H9 (cell line): ENCODE data around the gene CAMTA1. TPM values are rescaled to one million over a fixed set of nuclear protein-coding genes. Genes with fewer than 3 reads are reported as not detected.
"Not testable (repeated sequence)": the region's sequence is repeated elsewhere in the genome, so short reads cannot be mapped to it uniquely, and the experiment has no call there.

Source experiments
- DNase-seq: peaks from one replicate; pipeline ENCODE4 v3.0.0-alpha.2; 2017
- H2AFZ ChIP-seq: one replicate; pipeline ENCODE4 v1.6.1; 2013; ENCODE audit warnings: mild to moderate bottlenecking, low read length, control low read depth, moderate library complexity
- H2AK5ac ChIP-seq: 2 replicates; pipeline ENCODE4 v1.6.1; 2013; ENCODE audit warnings: low read length, control low read depth, mixed read lengths; ENCODE audit not compliant: insufficient read length
- H2BK120ac ChIP-seq: one replicate; pipeline ENCODE4 v1.6.1; 2013; ENCODE audit warnings: low read depth, mild to moderate bottlenecking, low read length, control low read depth, inconsistent platforms; ENCODE audit not compliant: poor library complexity, severe bottlenecking
- H2BK12ac ChIP-seq: 2 replicates; pipeline ENCODE4 v1.6.1; 2013; ENCODE audit warnings: low read length, control low read depth, mixed read lengths, low read depth; ENCODE audit not compliant: insufficient read length
- H2BK15ac ChIP-seq: 2 replicates; pipeline ENCODE4 v1.6.1; 2013; ENCODE audit warnings: low read depth, low read length, control low read depth
- H2BK20ac ChIP-seq: one replicate; pipeline ENCODE4 v1.6.1; 2013; ENCODE audit warnings: low read depth, mild to moderate bottlenecking, low read length, control low read depth, inconsistent platforms; ENCODE audit not compliant: poor library complexity, severe bottlenecking
- H2BK5ac ChIP-seq: 2 replicates; pipeline ENCODE4 v1.6.1; 2013; ENCODE audit warnings: low read length, control low read depth, mixed read lengths; ENCODE audit not compliant: insufficient read length
- H3K14ac ChIP-seq: 2 replicates; pipeline ENCODE4 v1.6.1; 2013; ENCODE audit warnings: low read length, control low read depth; ENCODE audit not compliant: insufficient read depth
- H3K18ac ChIP-seq: 2 replicates; pipeline ENCODE4 v1.6.1; 2013; ENCODE audit warnings: low read depth, mild to moderate bottlenecking, mixed read lengths, low read length, control low read depth; ENCODE audit not compliant: insufficient read length
- H3K23ac ChIP-seq: 2 replicates; pipeline ENCODE4 v1.6.1; 2013; ENCODE audit warnings: low read length, control low read depth, mixed read lengths, low read depth; ENCODE audit not compliant: insufficient read length
- H3K23me2 ChIP-seq: 2 replicates; pipeline ENCODE4 v1.6.1; 2013; ENCODE audit warnings: low read depth, mild to moderate bottlenecking, mixed read lengths, low read length, control low read depth; ENCODE audit not compliant: insufficient read length, poor library complexity, severe bottlenecking
- H3K27ac ChIP-seq: 2 replicates; pipeline ENCODE4 v1.5.1; 2013; ENCODE audit warnings: low read length, control low read depth, mixed read lengths, low read depth; ENCODE audit not compliant: insufficient read length
- H3K27me3 ChIP-seq: 2 replicates; pipeline ENCODE4 v1.6.1; 2013; ENCODE audit warnings: low read length, control low read depth, inconsistent platforms; ENCODE audit not compliant: insufficient read depth
- H3K4ac ChIP-seq: 2 replicates; pipeline ENCODE4 v1.6.1; 2013; ENCODE audit warnings: low read depth, mild to moderate bottlenecking, control low read depth, inconsistent platforms, low read length, moderate library complexity
- H3K4me1 ChIP-seq: 2 replicates; pipeline ENCODE4 v1.6.1; 2013; ENCODE audit warnings: low read length, control low read depth, inconsistent platforms; ENCODE audit not compliant: insufficient read depth
- H3K4me2 ChIP-seq: 2 replicates; pipeline ENCODE4 v1.6.1; 2013; ENCODE audit warnings: low read length, control low read depth, mixed read lengths; ENCODE audit not compliant: insufficient read length, insufficient read depth
- H3K56ac ChIP-seq: 2 replicates; pipeline ENCODE4 v1.6.1; 2013; ENCODE audit warnings: low read depth, mild to moderate bottlenecking, mixed read lengths, low read length, control low read depth; ENCODE audit not compliant: insufficient read length
- H3K79me1 ChIP-seq: 2 replicates; pipeline ENCODE4 v1.6.1; 2013; ENCODE audit warnings: low read depth, mild to moderate bottlenecking, moderate library complexity, low read length, control low read depth, inconsistent platforms; ENCODE audit not compliant: insufficient read depth, poor library complexity, severe bottlenecking
- H3K79me2 ChIP-seq: 2 replicates; pipeline ENCODE4 v1.6.1; 2013; ENCODE audit warnings: low read length, control low read depth, inconsistent platforms; ENCODE audit not compliant: insufficient read depth
- H3K9ac ChIP-seq: 2 replicates; pipeline ENCODE4 v1.6.1; 2013; ENCODE audit warnings: low read length, control low read depth, mixed read lengths; ENCODE audit not compliant: insufficient read length; ENCODE audit errors: extremely low read depth
- H3K9me3 ChIP-seq: one replicate; pipeline ENCODE4 v1.6.1; 2013; ENCODE audit warnings: low read depth, low read length, inconsistent platforms; ENCODE audit not compliant: control insufficient read depth
- H3T11ph ChIP-seq: one replicate; pipeline ENCODE4 v1.6.1; 2013; ENCODE audit warnings: mild to moderate bottlenecking, low read length, control low read depth, inconsistent platforms
- H4K20me1 ChIP-seq: one replicate; pipeline ENCODE4 v1.6.1; 2013; ENCODE audit not compliant: control insufficient read depth, insufficient read length, insufficient read depth
- H4K5ac ChIP-seq: 2 replicates; pipeline ENCODE4 v1.6.1; 2013; ENCODE audit warnings: low read depth, mild to moderate bottlenecking, mixed read lengths, low read length, control low read depth; ENCODE audit not compliant: insufficient read length
- H4K8ac ChIP-seq: replicated peaks from 2 replicates; pipeline ENCODE4 v1.6.1; 2013; ENCODE audit warnings: low read length, control low read depth, mixed read lengths, low read depth; ENCODE audit not compliant: insufficient read length
- H4K91ac ChIP-seq: 2 replicates; pipeline ENCODE4 v1.6.1; 2013; ENCODE audit warnings: low read depth, mild to moderate bottlenecking, moderate library complexity, mixed read lengths, low read length, control low read depth; ENCODE audit not compliant: insufficient read length
- H3K27ac Mint-ChIP-seq, 3 experiments: 2 replicates in 2 of 3; 3 replicates in 1 of 3; pipeline ENCODE4 v1.8.0; 2020 to 2021; ENCODE audit warnings: mixed read lengths in 3 of 3, mild to moderate bottlenecking in 1 of 3, moderate library complexity in 1 of 3
- H3K27me3 Mint-ChIP-seq: 2 replicates; pipeline ENCODE4 v1.8.0; 2021; ENCODE audit warnings: low read depth, mild to moderate bottlenecking, moderate library complexity, mixed read lengths
- H3K36me3 Mint-ChIP-seq, 3 experiments: 2 replicates in 2 of 3; 3 replicates in 1 of 3; pipeline ENCODE4 v1.8.0; 2020 to 2021; ENCODE audit warnings: low read depth in 3 of 3, mixed read lengths in 3 of 3; ENCODE audit not compliant: insufficient read depth in 1 of 3
- H3K4me1 Mint-ChIP-seq, 2 experiments: 2 replicates each; pipeline ENCODE4 v1.8.0; 2020; ENCODE audit warnings: mixed read lengths in 2 of 2
- H3K4me3 Mint-ChIP-seq, 2 experiments: 2 replicates in 1 of 2; 3 replicates in 1 of 2; pipeline ENCODE4 v1.8.0; 2020 to 2021; ENCODE audit warnings: mild to moderate bottlenecking in 2 of 2, mixed read lengths in 2 of 2, moderate library complexity in 1 of 2
- H3K9me3 Mint-ChIP-seq, 2 experiments: 2 replicates in 1 of 2; 3 replicates in 1 of 2; pipeline ENCODE4 v1.8.0; 2020; ENCODE audit warnings: mild to moderate bottlenecking in 2 of 2, mixed read lengths in 2 of 2, moderate library complexity in 1 of 2
- WGBS: extraction: QIAGEN DNeasy Blood & Tissue Kit; methylation state at CpG from one replicate; pipeline ENCODE4 v1.1.7; 2013; ENCODE audit warnings: missing lambda C conversion rate, low lambda C conversion rate, mixed read lengths; ENCODE audit not compliant: insufficient read length; ENCODE audit errors: extremely low coverage; 5-methylcytosine and 5-hydroxymethylcytosine counted together
- total RNA-seq: library from RNA; stranded (reverse); gene quantifications from 2 replicates; pipeline ENCODE4 v1.2.1, GENCODE V29; 2021
- TF ChIP-seq, protein P1 (sequence below): fragments of 200-600 bp; sonication (generic); conservative IDR thresholded peaks from 3 replicates; pipeline ENCODE4 v1.8.0; 2021; ENCODE audit warnings: antibody characterized with exemption, mild to moderate bottlenecking

The CAMTA1 gene
- total RNA-seq, 1 experiment from 2014 or later, result 115 TPM

DNA sequence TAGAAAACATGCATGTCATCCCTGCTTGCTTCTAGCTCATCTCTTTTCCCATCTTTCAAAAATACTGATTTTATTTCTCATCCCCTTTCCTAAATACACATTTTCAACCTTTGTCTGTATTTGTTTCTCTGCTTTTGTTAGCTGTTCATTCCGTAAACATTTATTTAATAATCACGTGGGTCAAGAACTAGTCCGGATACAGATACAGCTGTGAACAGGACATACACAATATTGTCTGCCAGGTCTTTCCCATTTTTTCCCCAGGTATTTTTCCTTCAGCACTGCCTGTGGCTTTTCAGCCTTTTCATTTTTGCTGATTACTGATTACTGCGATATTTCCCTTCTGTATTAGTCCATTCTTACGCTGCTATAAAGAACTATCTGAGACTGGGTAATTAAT, 1004.6 kb downstream of the CAMTA1 start:
- H3K4ac ChIP-seq, result no peak overlapping the region
- H3K9me3 Mint-ChIP-seq, result peaks cover 41% of the 10 kb centered on the region in 2 experiments
- no peaks in the 10 kb centered on the region for H4K20me1 ChIP-seq
- H3K4me2 ChIP-seq, result no peak overlapping the region
- no peak overlapping the region for H3K9ac ChIP-seq
- H3K9me3 ChIP-seq, result peaks cover 18% of the 10 kb centered on the region
- no peaks in the 10 kb centered on the region for H3K79me2 ChIP-seq
- H3K36me3 Mint-ChIP-seq, result peaks cover 73 to 83% (median 76%) of the 10 kb centered on the region in 3 experiments
- H3K27ac ChIP-seq, result no peak overlapping the region
- peaks cover 10% of the 10 kb centered on the region for H3K27me3 Mint-ChIP-seq
- H2BK15ac ChIP-seq, result no peak overlapping the region
- H3K23me2 ChIP-seq, result no peaks in the 10 kb centered on the region
- no peak for DNase-seq
- H4K91ac ChIP-seq, result no peak overlapping the region
- H3K27me3 ChIP-seq, result no peaks in the 10 kb centered on the region; the same call in 1 of the 2 replicates
- H3K4me1 Mint-ChIP-seq, result peaks cover 0 to 5% of the 10 kb centered on the region in 2 experiments; a peak in 2 of 4 replicates
- no peak overlapping the region for H3K14ac ChIP-seq
- H3K27ac Mint-ChIP-seq, result no peak overlapping the region
- no peak overlapping the region for H3K56ac ChIP-seq
- no peak overlapping the region for H3K18ac ChIP-seq
- no peak overlapping the region for H2BK120ac ChIP-seq
- H3K79me1 ChIP-seq, result no peaks in the 10 kb centered on the region
- H2BK12ac ChIP-seq, result no peak overlapping the region
- H3K4me1 ChIP-seq, result no peaks in the 10 kb centered on the region
- TF ChIP-seq, protein P1, sequence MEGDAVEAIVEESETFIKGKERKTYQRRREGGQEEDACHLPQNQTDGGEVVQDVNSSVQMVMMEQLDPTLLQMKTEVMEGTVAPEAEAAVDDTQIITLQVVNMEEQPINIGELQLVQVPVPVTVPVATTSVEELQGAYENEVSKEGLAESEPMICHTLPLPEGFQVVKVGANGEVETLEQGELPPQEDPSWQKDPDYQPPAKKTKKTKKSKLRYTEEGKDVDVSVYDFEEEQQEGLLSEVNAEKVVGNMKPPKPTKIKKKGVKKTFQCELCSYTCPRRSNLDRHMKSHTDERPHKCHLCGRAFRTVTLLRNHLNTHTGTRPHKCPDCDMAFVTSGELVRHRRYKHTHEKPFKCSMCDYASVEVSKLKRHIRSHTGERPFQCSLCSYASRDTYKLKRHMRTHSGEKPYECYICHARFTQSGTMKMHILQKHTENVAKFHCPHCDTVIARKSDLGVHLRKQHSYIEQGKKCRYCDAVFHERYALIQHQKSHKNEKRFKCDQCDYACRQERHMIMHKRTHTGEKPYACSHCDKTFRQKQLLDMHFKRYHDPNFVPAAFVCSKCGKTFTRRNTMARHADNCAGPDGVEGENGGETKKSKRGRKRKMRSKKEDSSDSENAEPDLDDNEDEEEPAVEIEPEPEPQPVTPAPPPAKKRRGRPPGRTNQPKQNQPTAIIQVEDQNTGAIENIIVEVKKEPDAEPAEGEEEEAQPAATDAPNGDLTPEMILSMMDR, result no peak
- H3T11ph ChIP-seq, result no peak overlapping the region
- no peak overlapping the region for H4K8ac ChIP-seq
- no peak overlapping the region for H2AFZ ChIP-seq
- H3K4me3 Mint-ChIP-seq, result no peak overlapping the region
- no peak overlapping the region for H2BK20ac ChIP-seq
- no peak overlapping the region for H3K23ac ChIP-seq
- H4K5ac ChIP-seq, result no peak overlapping the region
- WGBS, result no CpG with 5 or more reads among the region's 5 CpGs
- no peak overlapping the region for H2BK5ac ChIP-seq
- H2AK5ac ChIP-seq, result no peak overlapping the region

DNA sequence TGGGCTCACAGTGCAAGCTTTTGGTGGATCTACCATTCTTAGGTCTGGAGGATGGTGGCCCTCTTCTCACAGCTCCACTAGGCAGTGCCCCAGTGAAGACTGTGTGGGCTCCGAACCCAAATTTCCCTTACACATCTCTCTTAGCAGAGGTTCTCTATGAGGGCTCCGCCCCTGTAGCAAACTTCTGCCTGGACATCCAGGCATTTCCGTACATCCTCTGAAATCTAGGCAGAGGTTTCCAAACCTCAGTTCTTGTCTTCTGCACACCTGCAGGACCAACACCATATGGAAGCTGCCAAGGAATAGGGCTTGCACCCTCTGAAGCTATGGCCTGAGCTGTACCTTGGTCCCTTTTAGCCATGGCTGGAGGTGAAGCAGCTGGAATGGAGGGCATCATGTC, 1005.8 kb downstream of the CAMTA1 start:
- Mint-ChIP-seq H3K9me3 (peaks cover 32 to 34% of the 10 kb centered on the region in 2 experiments), H3K36me3 (peaks cover 66 to 73% (median 68%) of the 10 kb centered on the region in 3 experiments)
- not testable (repeated sequence) for H3K4ac ChIP-seq, H3K14ac ChIP-seq, H3K4me2 ChIP-seq, H3K23ac ChIP-seq, H3K4me3 Mint-ChIP-seq, H4K5ac ChIP-seq, DNase-seq, H2BK15ac ChIP-seq, H2BK20ac ChIP-seq, H3K27ac Mint-ChIP-seq, H2AFZ ChIP-seq, H3K79me1 ChIP-seq, H3K27me3 ChIP-seq, H3K79me2 ChIP-seq, H2BK5ac ChIP-seq, H3K27ac ChIP-seq, H3K4me1 Mint-ChIP-seq, H2BK12ac ChIP-seq, H3K56ac ChIP-seq, H3K27me3 Mint-ChIP-seq, H4K91ac ChIP-seq, H3K18ac ChIP-seq, H2AK5ac ChIP-seq, H3K9ac ChIP-seq, H3K23me2 ChIP-seq, H3K4me1 ChIP-seq, H3T11ph ChIP-seq, H4K8ac ChIP-seq, H4K20me1 ChIP-seq, H2BK120ac ChIP-seq
- H3K9me3 ChIP-seq, result peaks cover 18% of the 10 kb centered on the region
- no CpG with 5 or more reads among the region's 3 CpGs for WGBS
